Transverse colon (tissue), 4 donors: ENCODE measurements around the gene CYP4F2.

Experiments used
- CTCF ChIP-seq, 5 experiments: fragments of 200-600 bp in 3 of 5; fragments of 450-650 bp in 2 of 5; sonication (generic) in 3 of 5; IDR thresholded peaks; 1 replicate in 2 of 5; 2 replicates in 3 of 5; pipeline ENCODE4 v1.5.1; 2016 to 2017; ENCODE audit warnings: antibody characterized with exemption in 5 of 5, inconsistent platforms in 3 of 5, mild to moderate bottlenecking in 2 of 5, moderate library complexity in 1 of 5
- POLR2A ChIP-seq: fragments of 450-650 bp; IDR thresholded peaks from one replicate; pipeline ENCODE4 v1.6.1; 2016; ENCODE audit warnings: antibody characterized with exemption, mild to moderate bottlenecking, moderate library complexity
- POLR2AphosphoS5 ChIP-seq, 3 donors: sonication (generic); formaldehyde crosslinking; IDR thresholded peaks; one replicate each; pipeline ENCODE4 v1.6.1; 2016; ENCODE audit warnings: antibody characterized with exemption in 3 of 3

GRCh38 chr19:15915109-15915508 is 17.2 kb upstream of the CYP4F2 start:
- no peak for TF ChIP-seq CTCF (IDR thresholded peaks at IDR 0.05)
- TF ChIP-seq POLR2AphosphoS5 (IDR thresholded peaks at IDR 0.05): no peak
- TF ChIP-seq POLR2A: no peak
